Measurements from ENCODE around the gene CHIA. TPM values are rescaled to one million over a fixed set of nuclear protein-coding genes. Genes with fewer than 3 reads are reported as not detected.

CHIA gene
- total RNA-seq, 1 donor from 2014 or later: not detected

GRCh38 chr1:111270771-111271463 lies 19.7 kb upstream of the CHIA start:
- H3K36me3 Mint-ChIP-seq (ENCODE audit: low read depth, unreplicated experiment): peaks cover 2% of the 10 kb centered on the region
- no peaks in the 10 kb centered on the region for H3K79me2 ChIP-seq (ENCODE audit: insufficient read depth, low read length)
- H3K4me3 Mint-ChIP-seq (ENCODE audit: unreplicated experiment): no peak overlapping the region

DNA sequence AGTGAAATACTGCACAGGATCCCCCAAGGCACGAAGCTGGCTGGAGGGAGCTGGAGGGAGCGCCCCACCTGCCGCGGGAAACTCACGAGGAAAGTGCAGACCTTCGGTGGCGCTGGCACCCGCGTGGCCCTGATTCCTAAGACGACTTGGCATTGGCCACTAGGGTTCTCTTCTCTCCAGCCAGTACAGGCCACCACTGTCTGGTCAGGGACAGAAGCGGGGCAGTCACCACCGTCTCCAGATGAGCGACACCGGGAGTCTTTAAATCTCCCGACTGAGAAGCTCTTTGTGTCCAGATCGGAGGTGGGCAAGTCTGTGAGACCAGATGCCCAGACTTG lies 19.2 kb upstream of the CHIA start:
- no peak overlapping the region for H2AFZ ChIP-seq (ENCODE audit: low read depth, low read length)
- no peaks in the 10 kb centered on the region for H3K36me3 ChIP-seq (ENCODE audit: insufficient read depth, low read length)
- Mint-ChIP-seq H3K36me3 (ENCODE audit: low read depth, unreplicated experiment) (peaks cover 2% of the 10 kb centered on the region), H3K9me3 (ENCODE audit: unreplicated experiment) (no peaks in the 10 kb centered on the region), H3K4me3 (ENCODE audit: unreplicated experiment) (no peak overlapping the region), H3K4me1 (ENCODE audit: low read depth, unreplicated experiment) (peaks cover 2% of the 10 kb centered on the region), H3K27ac (ENCODE audit: unreplicated experiment) (no peak overlapping the region), H3K27me3 (ENCODE audit: low read depth, unreplicated experiment) (peaks cover 2% of the 10 kb centered on the region)
- no peak for DNase-seq (ENCODE audit: low read depth)
- H3K79me2 ChIP-seq (ENCODE audit: insufficient read depth, low read length): no peaks in the 10 kb centered on the region
- H3K4me1 ChIP-seq (ENCODE audit: insufficient read depth, low read length): no peaks in the 10 kb centered on the region
- no peak overlapping the region for H3K4me2 ChIP-seq (ENCODE audit: low read length)
- no peaks in the 10 kb centered on the region for H4K20me1 ChIP-seq (ENCODE audit: insufficient read depth, low read length)
- H3K27ac ChIP-seq (ENCODE audit: low read depth, low read length): no peak overlapping the region
- H3K9ac ChIP-seq (ENCODE audit: low read length): no peak overlapping the region
- H3K9me3 ChIP-seq (ENCODE audit: insufficient read depth, low read depth, low read length): peaks cover 3% of the 10 kb centered on the region
- TF ChIP-seq CTCF (IDR thresholded peaks at IDR 0.05; ENCODE audit: insufficient read depth, low read depth, low read length): no peak
- no peak for TF ChIP-seq EZH2 (IDR thresholded peaks at IDR 0.05; ENCODE audit: insufficient read depth, low read length)
- FAIRE-seq: no peak
- H3K4me3 ChIP-seq (ENCODE audit: insufficient read depth, low read depth, low read length): no peak overlapping the region
- peaks cover 26% of the 10 kb centered on the region for H3K27me3 ChIP-seq (ENCODE audit: insufficient read depth, low read length)

More at GRCh38 chr1:111270771-111271463, 19.7 kb upstream of the CHIA start:
- Histone ChIP-seq H3K27ac (ENCODE audit: low read depth, low read length) (no peak overlapping the region), H3K4me1 (ENCODE audit: insufficient read depth, low read length) (no peaks in the 10 kb centered on the region), H3K4me3 (ENCODE audit: insufficient read depth, low read depth, low read length) (no peak overlapping the region), H4K20me1 (ENCODE audit: insufficient read depth, low read length) (no peaks in the 10 kb centered on the region), H3K4me2 (ENCODE audit: low read length) (no peak overlapping the region), H3K27me3 (ENCODE audit: insufficient read depth, low read length) (peaks cover 26% of the 10 kb centered on the region), H3K9ac (ENCODE audit: low read length) (no peak overlapping the region), H3K9me3 (ENCODE audit: insufficient read depth, low read depth, low read length) (peaks cover 3% of the 10 kb centered on the region), H2AFZ (ENCODE audit: low read depth, low read length) (no peak overlapping the region), H3K36me3 (ENCODE audit: insufficient read depth, low read length) (no peaks in the 10 kb centered on the region)
- peaks cover 2% of the 10 kb centered on the region for H3K27me3 Mint-ChIP-seq (ENCODE audit: low read depth, unreplicated experiment)
- H3K9me3 Mint-ChIP-seq (ENCODE audit: unreplicated experiment): no peaks in the 10 kb centered on the region
- DNase-seq (ENCODE audit: low read depth) (no peak), FAIRE-seq (no peak)
- H3K27ac Mint-ChIP-seq (ENCODE audit: unreplicated experiment): no peak overlapping the region
- TF ChIP-seq EZH2 (IDR thresholded peaks at IDR 0.05; ENCODE audit: insufficient read depth, low read length): peak; percentile 86
- no peak for TF ChIP-seq CTCF (IDR thresholded peaks at IDR 0.05; ENCODE audit: insufficient read depth, low read depth, low read length)
- peaks cover 2% of the 10 kb centered on the region for H3K4me1 Mint-ChIP-seq (ENCODE audit: low read depth, unreplicated experiment)

DNA sequence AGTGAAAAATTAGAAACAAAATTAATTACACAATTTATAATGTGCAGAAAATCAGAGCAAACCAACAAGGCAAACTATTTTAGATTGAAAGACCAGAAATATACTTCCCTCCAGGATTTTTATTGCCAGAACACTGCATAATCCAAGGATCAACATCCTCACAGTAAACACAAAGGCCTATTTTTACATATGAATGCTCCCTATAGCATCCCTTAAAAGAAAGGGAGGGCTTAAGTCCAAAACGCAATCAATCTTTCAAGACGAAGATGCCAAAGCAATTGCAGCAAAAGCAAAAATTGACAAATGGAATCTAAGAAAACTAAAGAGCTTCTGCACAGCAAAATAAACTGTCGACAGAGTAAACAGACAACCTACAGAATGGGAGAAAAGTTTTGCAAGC lies 18.6 kb upstream of the CHIA start:
- H3K36me3 Mint-ChIP-seq (ENCODE audit: low read depth, unreplicated experiment): peaks cover 2% of the 10 kb centered on the region
- peaks cover 26% of the 10 kb centered on the region for H3K27me3 ChIP-seq (ENCODE audit: insufficient read depth, low read length)
- H3K9me3 ChIP-seq (ENCODE audit: insufficient read depth, low read depth, low read length): peaks cover 3% of the 10 kb centered on the region
- no peaks in the 10 kb centered on the region for H3K79me2 ChIP-seq (ENCODE audit: insufficient read depth, low read length)
- peaks cover 2% of the 10 kb centered on the region for H3K27me3 Mint-ChIP-seq (ENCODE audit: low read depth, unreplicated experiment)
- no peak for FAIRE-seq
- no peak overlapping the region for H2AFZ ChIP-seq (ENCODE audit: low read depth, low read length)
- H3K27ac ChIP-seq (ENCODE audit: low read depth, low read length): no peak overlapping the region
- no peak overlapping the region for H3K9ac ChIP-seq (ENCODE audit: low read length)
- H3K4me2 ChIP-seq (ENCODE audit: low read length): no peak overlapping the region
- no peak overlapping the region for H3K4me3 ChIP-seq (ENCODE audit: insufficient read depth, low read depth, low read length)
- no peaks in the 10 kb centered on the region for H3K4me1 ChIP-seq (ENCODE audit: insufficient read depth, low read length)
- no peaks in the 10 kb centered on the region for H3K36me3 ChIP-seq (ENCODE audit: insufficient read depth, low read length)
- H3K27ac Mint-ChIP-seq (ENCODE audit: unreplicated experiment): no peak overlapping the region
- no peak overlapping the region for H3K4me3 Mint-ChIP-seq (ENCODE audit: unreplicated experiment)
- DNase-seq (ENCODE audit: low read depth): no peak
- no peaks in the 10 kb centered on the region for H3K9me3 Mint-ChIP-seq (ENCODE audit: unreplicated experiment)
- H3K4me1 Mint-ChIP-seq (ENCODE audit: low read depth, unreplicated experiment): peaks cover 2% of the 10 kb centered on the region
- H4K20me1 ChIP-seq (ENCODE audit: insufficient read depth, low read length): no peaks in the 10 kb centered on the region
- no peak for TF ChIP-seq CTCF (IDR thresholded peaks at IDR 0.05; ENCODE audit: insufficient read depth, low read depth, low read length)
- TF ChIP-seq EZH2 (IDR thresholded peaks at IDR 0.05; ENCODE audit: insufficient read depth, low read length): no peak

Data from astrocyte (in vitro differentiated cells and primary cell).